RKO (cell line): ENCODE measurements around the gene STAT1.
A peak's percentile ranks its signal among the peaks of the same experiment; 100 is the strongest.

ENCODE experiments used
- DNase-seq: peaks from one replicate; pipeline ENCODE4 v3.0.0-alpha.2; 2016; ENCODE audit warnings: low spot score

Gene STAT1

DNA sequence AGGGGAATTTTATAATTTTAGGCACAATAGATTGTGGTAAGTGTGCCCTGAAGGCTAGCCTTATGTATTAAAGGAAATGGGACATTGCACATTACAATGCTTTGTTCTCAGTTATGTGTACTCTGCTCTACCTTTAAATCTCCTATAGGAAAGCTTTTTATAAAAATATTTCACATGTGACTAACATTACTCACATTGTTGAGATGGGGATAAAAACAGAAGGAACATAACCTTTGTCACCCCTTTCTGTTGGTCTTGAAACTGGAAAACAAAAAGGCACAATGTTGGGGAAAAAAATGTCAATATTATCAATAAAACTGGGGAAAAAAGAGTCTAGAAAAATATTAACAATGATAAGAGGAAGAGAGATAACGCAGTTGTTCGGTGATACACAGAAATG lies 17.3 kb upstream of the STAT1 start:
- DNase-seq = no peak

DNA sequence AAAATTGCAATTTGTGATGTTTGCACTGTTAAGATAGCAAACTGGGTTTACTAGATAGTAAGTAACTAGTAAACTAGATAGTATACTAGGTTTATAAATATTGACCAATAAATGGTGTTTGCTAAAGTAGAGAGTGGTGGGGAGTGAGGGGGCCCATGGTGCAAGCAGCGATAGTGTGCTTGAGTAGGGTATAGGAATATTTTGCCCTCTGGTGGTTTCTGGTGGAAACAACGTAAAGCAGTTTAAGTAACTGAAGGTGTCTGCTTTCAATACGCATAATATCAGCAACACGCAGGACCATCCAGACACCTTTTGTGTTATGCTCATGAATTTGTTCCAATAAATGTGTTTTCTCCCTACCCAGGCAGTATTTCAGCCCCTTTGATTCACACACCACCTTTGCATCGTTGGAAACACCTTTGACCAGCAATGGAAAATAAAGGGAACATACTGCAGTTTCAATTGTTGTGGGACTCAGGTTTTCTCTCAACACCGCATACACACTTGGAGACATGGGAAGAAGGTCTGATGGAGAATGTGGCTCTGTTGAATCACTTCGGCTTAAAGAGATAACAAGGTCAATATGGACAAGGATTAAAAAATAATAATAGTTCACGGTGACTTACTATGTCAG lies 16.7 kb upstream of the STAT1 start:
- peak; percentile 54 for DNase-seq

DNA sequence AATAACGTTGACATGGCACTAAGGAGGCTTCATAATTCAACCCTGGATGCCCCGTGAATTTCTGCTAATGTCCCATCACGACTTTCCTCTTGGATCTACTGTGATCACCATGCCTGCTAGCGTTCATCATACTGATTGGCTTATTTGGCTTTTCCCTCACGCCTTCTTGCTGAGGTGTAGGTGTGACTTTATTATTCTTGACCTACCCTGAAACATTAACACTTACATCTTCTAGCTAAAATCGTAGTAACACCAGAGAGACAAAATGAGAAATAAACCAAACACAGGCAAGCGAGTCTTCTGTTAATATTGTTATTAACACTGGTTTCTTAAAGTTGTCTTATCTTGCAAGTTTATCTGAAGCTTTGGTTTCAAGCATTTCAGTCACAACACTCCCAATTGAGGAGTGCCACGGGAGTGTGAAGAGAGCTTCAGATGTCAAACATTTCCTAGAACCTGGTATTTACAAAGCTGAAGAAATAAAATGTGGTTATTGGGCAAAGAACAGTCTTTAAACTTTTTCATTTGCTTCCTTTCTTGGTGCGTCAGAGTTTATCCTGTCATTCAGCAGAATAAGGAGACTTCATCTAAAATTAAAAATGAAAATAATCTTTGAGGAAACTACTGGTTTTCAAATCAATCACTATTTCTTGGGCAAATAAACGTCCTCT lies 15.4 kb upstream of the STAT1 start:
- no peak for DNase-seq

DNA sequence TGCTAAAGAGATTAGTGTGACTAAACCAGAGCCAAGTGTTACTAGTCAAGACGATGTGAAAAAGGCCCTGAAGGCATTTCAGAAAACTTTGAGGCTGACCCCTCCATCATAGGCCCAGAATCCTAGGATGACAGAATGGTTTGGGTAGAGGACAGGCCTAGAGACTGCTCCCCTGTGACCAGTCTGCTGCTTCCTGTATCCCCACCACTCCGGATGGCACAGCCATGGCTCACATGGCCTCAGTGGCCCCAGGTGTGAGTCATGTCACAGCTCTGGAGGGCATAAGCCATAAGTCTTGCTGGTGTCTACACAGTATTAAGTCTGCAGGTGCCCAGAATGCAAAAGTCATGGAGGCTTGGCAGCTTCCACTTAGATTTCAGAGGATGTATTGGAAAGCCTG lies 12.4 kb upstream of the STAT1 start:
- DNase-seq = no peak

DNA sequence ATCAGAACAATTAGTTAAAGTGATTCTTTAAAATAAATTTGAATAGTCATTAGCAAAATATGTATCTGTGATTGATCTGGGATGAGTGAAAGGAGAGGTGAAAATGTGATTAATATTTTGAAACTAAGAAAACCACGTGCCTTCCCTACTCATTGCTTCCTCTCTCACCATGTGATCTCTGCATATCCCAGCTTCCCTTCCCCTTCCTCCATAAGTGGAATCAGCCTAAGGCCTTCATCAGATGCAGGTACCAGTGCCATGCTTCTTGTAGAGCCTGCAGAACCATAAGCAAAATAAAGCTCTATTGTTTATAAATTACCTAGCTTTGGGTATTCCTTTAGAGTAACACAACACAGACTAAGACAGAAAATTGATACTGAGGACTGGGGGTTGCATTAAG lies 11.2 kb upstream of the STAT1 start:
- no peak for DNase-seq

DNA sequence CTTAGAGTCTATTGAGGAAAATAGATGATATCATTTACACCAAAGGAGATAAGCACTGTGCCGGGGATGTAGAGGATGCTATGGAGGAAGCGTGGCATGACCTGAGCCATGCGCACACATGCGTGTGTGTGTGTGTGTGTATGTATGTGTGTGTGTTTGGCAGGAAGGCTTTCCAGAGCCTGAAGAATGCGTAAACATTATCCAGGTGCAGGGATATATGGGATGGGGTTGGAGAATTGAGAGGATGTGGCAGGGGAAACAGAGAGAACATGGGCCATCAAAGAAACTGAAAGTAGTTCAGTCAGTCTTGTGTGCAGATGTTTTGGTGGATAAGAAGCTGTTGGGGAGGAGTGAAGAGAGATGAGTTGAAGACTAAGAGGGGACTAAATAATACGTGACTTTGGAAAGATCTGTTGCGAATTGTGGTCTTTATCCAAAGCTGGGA lies 9.3 kb upstream of the STAT1 start:
- no peak for DNase-seq

DNA sequence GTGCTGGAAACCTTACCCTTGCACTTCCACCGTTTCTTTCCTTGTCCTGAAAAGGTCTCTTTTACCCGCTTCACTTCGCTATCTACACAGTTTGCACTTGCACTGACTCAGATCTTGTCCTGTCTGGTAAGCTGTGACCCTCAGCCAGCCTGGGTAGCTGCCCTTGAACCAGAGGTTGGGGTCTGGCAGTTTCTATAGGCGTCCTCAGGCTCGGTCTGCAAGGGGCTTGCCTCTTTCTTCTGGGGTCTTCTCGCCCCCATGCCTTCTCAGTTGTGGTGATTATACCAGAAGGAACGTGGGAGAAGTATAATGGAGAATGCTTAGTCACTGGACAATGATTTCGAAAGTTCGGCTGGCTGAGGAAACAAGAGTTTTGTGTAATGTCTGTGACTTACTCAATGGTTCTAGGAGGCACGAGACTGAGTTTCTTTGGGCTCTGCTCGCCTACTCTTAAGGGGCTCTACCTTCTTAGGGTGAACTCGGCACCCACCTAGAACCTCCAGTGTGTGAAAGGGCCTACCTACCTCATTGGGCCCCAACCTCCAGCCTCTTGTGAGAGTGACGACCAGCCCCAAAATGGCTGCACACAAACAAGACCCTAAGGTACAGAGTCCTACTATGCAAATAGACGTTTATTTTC lies 6.9 kb upstream of the STAT1 start:
- DNase-seq = peak; percentile 66

DNA sequence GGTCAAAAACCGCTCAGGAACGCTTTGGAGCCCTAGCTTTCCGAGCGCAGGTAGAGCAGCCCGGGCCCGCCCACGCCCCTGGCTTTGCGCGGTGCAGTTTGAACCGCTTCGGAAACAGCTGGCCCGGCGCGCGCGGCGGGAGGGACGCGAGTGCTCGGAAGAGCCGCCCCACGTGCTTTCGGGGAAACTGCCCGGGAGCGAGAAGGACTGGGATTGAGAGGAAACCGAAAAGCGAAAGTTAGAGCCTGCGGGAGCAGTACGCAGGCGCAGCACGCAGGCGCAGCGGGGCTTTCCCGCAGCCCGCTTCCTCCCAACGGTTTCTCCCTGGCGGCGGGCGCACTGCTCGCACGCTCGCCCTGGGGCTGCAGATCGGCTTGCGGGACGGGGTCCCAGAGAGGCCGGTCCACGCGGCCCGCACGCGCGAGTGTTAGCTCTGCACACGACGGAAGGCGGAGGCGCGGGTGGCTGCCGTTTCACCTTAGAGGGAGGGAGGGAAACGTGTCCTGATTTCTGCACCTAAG lies 6.3 kb upstream of the STAT1 start:
- DNase-seq = peak; percentile 95

DNA sequence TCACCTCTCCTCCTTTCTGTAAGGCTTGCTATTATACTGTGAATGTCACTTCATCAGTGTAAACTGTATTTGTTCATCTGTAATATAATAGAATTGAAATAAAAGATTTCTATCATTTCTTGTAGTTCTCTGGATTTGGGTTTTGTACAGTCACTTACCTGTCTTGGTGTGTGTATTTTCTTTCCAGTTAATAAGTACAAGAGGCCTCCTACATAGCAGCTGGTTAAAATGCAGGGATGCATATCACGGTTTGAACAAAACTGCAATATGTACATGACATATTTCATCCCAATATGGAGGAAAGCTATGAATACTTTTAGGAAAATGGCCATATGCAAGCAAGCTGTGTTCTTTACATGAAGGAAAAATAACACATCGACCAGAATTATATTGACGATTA lies 5.4 kb upstream of the STAT1 start:
- DNase-seq = no peak

DNA sequence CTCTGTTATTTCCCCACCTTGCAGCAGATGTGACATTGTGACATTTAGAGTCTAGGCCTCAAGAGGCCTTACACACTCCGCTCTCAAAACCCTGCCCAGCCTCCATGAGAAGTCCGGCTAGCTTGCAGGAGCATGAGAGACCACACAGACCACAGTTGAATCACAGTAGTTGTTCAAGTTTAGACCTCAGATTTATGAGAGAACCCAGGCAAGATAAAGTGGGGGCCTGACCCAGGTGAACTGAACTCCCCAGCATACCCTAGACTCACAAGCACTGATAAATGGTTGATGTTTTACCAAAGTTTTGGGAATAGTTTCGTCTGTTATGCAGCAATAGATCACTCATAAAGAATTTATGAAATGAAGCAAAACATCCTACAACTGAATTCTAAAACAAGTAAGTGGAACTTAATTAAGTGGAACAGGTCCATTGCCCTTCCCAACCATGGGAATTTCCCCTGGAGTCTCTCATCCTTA lies 4.7 kb upstream of the STAT1 start:
- no peak for DNase-seq

DNA sequence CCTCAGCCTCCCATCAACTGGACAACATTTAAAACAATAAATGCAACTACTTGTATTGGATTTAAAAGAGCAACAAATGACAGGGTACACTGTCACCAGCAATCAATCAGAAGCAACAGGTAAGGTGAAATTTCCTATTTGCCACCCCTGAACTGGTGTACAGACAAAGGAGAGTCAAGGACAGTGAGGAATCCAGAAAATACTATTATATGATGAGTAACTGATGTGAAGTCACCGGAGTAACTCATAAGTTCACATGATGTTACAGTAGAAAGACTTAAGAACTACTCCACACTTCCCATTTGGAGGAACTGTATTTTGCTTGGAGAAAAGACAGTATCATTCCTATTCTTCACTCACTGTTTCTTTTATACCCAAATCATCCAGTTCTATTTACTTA lies 4.1 kb upstream of the STAT1 start:
- peak; percentile 25 for DNase-seq

DNA sequence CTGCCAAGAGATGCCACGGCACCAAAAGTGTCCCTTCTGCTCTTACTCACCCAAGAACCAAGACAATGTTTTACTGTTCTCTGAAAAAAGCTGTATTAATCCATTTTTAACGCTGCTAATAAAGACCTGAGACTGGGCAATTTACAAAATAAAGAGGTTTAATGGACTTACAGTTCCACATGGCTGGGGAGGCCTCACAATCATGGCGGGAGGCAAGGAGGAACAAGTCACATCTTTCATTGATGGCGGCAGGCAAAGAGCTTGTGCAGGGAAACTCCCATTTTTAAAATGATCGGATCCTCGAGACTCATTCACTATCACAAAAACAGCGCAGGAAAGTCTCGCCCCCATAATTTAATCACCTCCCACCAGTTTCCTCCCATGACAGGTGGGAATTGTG lies 1.9 kb upstream of the STAT1 start:
- DNase-seq = no peak

DNA sequence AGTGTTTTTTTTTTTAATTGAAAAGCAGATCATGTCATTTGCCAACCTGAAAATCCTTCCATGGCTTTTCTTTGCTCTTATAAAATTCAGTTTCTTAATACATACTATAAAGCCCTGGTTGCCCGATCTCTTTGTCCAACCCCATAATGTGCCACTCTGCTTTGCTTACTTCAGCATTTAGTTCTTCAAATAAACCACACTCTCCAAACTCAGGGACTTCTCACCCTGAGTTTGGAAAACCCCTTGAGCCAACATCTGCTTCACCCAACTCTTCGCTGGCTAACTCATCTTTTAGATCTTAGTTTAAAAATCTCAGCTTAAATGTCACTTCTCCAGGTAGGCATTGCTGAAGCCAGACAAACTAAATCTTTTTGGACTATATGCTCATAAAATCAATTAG lies 1.3 kb upstream of the STAT1 start:
- DNase-seq = no peak

DNA sequence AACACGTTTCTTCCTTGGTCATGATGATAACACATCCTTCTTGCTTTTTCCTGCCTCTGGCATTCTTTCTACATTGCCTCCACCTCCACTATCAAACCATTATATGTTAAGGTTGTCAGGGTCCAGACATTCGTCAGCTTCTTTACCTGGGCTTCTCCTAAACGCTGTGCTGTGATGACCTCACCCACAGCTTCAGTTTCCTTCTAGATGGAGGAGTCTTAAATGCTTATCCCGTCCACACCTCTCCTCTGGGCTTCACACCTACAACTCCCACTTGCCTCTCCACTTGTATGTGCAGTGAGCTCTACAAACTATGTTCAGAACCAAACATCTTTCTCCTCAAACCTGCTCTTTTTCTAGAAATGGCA lies 666 bp upstream of the STAT1 start:
- no peak for DNase-seq

DNA sequence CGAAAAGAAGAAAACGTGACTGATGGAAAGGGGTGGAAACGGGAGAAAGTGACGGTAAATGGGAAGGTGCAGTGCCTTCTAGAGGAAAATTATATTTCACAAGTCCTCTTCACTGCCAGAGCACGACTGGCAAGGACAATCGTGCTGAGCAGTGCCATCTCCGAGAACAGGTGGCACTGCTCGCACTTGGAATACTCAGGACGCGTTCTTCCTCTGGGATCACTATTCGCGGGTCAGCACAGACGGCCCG lies 364 bp downstream of the STAT1 start:
- no peak for DNase-seq

DNA sequence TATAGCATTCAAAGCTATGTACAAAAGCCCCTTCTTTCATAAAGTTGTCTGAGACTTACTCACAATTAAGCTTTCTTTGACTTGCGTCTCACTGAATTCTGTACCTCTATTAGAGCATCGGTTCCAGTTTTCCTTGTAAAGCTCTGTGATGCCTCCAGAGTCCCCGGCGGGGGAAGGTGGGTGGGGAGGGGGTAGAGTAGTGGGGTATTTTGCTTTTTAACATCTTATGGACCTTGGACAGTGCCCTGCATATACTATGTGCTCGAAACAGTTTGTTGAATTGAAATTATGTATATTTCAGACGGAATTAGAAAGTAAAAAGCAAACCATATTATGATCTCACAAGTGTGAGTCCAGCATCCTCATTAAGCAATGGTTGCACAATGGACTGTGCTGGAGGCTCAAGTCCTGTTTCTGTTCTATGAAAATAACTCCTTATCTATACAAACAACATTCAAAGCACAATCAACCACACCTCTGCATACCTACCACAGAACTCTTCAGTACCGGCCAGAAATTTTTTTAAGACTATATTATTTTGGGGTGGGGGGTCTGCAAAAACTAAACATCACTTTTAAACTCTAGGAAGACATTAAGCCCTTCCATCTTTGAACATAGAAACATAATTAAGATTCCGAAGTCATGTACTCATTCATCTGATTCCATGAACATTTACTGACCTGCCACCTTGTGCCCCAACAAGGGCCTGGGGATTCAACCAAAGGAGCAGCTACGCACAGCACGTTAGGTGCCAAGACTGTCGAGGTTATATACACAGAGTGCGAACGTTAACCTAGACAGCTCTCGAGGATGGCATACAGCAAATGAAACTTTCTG lies 908 bp downstream of the STAT1 start:
- peak; percentile 48 for DNase-seq

DNA sequence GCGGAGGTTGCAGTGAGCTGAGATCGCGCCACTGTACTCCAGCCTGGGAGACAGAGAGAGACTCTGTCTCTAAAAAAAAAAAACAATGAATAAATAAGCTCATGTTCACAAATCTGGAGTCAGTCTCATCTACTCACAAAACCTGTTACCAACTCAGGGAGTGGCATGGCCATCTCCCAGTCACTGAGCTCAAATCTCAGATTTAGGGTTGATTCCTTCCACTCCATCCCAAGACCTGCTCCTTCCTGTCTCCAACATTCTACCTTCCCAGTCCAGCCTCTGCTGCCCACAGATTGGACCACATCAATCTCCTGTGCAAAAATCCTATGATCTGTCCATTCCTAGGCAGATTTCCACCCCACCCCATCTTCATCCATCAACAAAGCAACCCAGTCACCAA lies 1.6 kb downstream of the STAT1 start:
- DNase-seq = no peak

DNA sequence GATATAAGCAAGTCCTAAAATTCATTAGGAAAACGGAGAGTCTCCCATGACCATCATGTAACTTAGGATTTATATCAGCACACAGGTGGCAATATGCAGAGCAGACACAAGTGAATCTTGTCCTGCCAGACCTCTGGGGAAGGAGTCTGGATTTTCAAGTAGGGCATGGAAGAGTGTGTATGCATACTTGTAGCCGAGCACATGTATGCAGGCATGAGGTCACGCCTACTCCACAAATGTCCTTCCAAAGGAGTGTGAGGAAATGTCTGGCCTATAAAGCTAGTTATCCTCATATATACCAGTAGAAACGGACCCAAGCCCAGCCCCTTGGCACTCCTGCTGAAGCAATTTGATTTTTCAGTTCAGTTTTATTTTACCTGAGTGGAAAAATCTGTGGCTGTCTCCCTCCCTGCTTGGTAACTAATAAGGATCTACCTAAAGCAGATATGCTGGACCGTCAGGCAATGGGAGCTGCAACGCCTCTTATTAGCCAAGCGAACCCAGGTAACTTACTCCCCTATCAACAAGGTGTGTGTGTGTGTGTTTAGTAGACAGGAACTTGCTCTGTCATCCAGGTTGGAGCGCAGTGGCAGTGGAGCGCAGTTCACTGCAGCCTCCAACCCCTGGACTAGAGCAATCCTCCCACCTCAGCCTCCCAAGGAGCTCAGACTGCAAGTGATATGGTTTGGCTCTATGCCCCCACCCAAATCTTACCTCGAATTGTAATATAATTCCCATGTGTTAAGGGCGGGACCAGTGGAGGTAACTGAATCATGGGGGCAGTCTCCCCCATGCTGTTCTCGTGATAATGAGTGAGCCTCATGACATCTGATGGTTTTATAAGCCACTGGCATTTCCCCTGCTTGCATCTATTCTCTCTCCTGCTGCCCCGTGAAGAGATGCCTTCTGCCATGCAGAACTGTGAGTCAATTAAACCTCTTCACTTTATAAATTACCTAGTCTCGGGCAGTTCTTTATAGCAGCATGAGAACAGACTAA lies 2.8 kb downstream of the STAT1 start:
- no peak for DNase-seq

DNA sequence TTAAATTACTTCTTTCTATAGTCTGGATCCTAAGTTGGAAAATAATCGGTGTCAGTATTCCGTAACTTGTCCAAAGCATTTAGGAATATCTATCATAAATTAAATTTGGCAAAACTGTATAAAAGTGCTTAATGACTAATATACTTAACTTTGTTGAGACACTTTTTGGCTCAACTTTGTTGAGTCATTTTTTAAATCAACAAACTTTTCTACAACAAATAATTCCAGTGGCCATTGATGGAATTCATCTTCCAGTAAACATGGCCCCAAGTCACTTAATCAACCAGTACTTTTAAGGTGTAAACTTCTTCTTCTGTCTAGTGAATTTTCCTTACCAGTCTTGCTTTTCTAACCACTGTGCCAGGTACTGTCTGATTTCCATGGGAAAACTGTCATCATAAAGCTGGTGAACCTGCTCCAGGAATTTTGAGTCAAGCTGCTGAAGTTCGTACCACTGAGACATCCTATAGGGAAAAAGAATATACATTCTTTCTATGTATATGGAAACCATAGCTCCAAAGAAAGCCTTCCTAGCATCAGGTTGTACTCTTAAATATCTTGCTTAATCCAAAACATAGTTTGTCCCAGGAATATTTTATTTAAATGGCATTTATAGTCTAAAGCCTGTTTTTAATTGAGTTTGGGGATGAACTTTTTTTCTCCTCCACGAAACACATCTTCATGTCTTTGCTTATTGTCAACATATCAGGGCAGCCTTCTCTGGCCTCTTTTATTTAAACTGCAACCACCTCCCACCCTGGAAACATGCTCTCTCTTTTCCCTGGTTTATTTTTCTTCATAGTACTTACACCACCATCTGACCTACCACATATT lies 4.2 kb downstream of the STAT1 start:
- DNase-seq = no peak

DNA sequence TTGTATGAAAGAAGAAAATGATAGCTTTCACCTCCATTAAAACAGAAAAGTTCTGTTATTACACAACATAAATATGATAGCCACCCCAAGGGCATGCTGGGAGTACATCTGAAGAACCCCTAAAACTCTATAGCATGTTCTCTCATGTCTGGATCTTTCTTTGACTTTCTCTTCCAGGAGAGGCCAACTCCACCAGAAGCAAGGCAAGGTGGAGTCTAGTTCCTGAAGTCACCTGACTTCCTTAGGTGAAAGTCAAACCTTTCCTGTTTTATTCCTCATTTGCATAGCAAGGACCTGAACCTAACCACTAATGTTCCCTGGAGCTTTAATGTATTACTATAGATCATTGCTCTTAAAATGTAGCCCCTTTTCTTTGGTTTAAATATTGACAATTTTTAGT lies 5.7 kb downstream of the STAT1 start:
- no peak for DNase-seq
